Breast epithelium (tissue), 4 donors: Measurements from ENCODE around the gene IGF2BP2. TPM values are rescaled to one million over a fixed set of nuclear protein-coding genes. Genes with fewer than 3 reads are reported as not detected.
A peak's percentile ranks its signal among the peaks of the same experiment; 100 is the strongest.

ENCODE experiments used
- DNase-seq, 2 donors: peaks; one replicate each; pipeline ENCODE4 v3.0.0-alpha.2; 2019; ENCODE audit warnings: low spot score in 2 of 2
- H3K27ac ChIP-seq, 2 donors: fragments of 200-600 bp; sonication (generic) in 1 of 2; one replicate each; pipeline ENCODE4 v1.5.1; 2016 to 2019; ENCODE audit warnings: mild to moderate bottlenecking in 1 of 2
- H3K27me3 ChIP-seq, 2 donors: fragments of 200-600 bp; sonication (generic) in 1 of 2; one replicate each; pipeline versions ENCODE4 v1.5.1 to v1.6.0; 2017 to 2019; ENCODE audit warnings: control low read depth in 1 of 2, mild to moderate bottlenecking in 1 of 2
- H3K36me3 ChIP-seq: fragments of 200-600 bp; one replicate; pipeline ENCODE4 v1.5.1; 2019
- H3K4me1 ChIP-seq, 2 donors: fragments of 200-600 bp; sonication (generic); one replicate each; pipeline ENCODE4 v1.5.1; 2016 to 2019; ENCODE audit warnings: control low read depth in 1 of 2
- H3K4me3 ChIP-seq, 3 donors: fragments of 200-600 bp; sonication (generic); 1 replicate in 2 of 3; 2 replicates in 1 of 3; pipeline ENCODE4 v1.5.1; 2016 to 2019; ENCODE audit warnings: mild to moderate bottlenecking in 3 of 3, moderate library complexity in 2 of 3
- H3K9me3 ChIP-seq, 2 donors: fragments of 200-600 bp; sonication (generic) in 1 of 2; one replicate each; pipeline ENCODE4 v1.5.1; 2016 to 2019; ENCODE audit warnings: control low read depth in 1 of 2
- POLR2A ChIP-seq: fragments of 450-650 bp; IDR thresholded peaks from one replicate; pipeline ENCODE4 v1.6.1; 2016; ENCODE audit warnings: antibody characterized with exemption, mild to moderate bottlenecking, moderate library complexity
- POLR2AphosphoS5 ChIP-seq, 3 donors: sonication (generic); formaldehyde crosslinking; IDR thresholded peaks; one replicate each; pipeline ENCODE4 v1.6.1; 2017; ENCODE audit warnings: antibody characterized with exemption in 3 of 3
- intact Hi-C: fragments of 100-400 bp; cut with DNase I; formaldehyde crosslinking; loops from one replicate; pipeline ENCODE4 v1.15.1; 2023; ENCODE audit warnings: low total_unique reads
- total RNA-seq, 3 donors: library from RNA; depleted of rRNA; stranded (reverse); fragments of >200 nt; gene quantifications; one replicate each; pipeline ENCODE4 v1.1.0, GENCODE V29; 2016
- TF ChIP-seq, protein P1 (sequence below), 3 donors: fragments of 450-650 bp; IDR thresholded peaks; one replicate each; pipeline ENCODE4 v1.5.1; 2016 to 2017; ENCODE audit warnings: antibody characterized with exemption in 3 of 3, mild to moderate bottlenecking in 3 of 3, moderate library complexity in 3 of 3

Gene IGF2BP2
- 10 to 100 TPM in 2 of 3 donors, 1 to 10 TPM in 1; 4.9 to 27.5 (median 23.8) TPM for total RNA-seq

DNA sequence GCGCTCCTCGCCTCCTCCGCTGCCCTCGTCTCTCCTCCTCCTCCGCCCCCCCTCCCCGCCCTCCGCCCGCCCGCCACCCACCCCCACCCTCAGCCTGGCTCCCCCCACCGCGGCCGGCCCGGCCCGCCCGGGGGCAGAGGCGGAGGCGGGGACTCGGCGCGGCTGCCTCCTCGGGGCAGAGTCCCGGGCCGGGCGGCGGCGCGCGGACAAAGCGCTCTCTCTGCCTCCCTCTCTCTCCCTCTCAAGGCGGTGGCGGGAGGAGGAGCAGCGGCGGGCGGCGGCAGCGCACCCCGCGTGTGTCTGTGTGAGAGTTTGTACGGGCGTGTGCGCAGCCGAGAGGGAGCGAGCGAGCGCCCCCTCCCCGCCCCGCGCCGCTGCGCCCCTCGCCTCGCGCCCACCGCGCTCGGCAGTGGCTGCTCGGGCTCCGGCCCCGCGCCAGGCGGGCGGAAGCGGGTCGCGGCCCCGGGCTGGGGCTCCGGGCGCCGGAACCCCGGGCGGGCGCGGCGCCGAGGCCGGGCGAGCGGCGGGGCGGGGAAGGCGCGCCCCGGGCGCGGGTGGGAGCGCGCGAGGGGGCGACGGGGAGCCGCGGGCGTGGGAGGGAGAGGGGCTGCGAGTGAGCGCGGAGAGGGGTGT is at the start of gene IGF2BP2:
Gene IGF2BP2, minus strand, starts transcription at position 37 of the 633 bp plus-strand sequence. CDS start 82 bp downstream, outside the sequence.
- intact Hi-C loops: no loop called here
- Histone ChIP-seq H3K27ac (peak within 1 kb of the TSS; percentile 77 to 90), H3K27me3 (peaks cover 0 to 50% of the 10 kb centered on the region in 2 donors), H3K9me3 (no peaks in the 10 kb centered on the region), H3K4me3 (peak within 1 kb of the TSS; percentile 62 to 80 (median 68)), H3K4me1 (peaks cover 0 to 2% of the 10 kb centered on the region in 2 donors), H3K36me3 (no peaks in the 10 kb centered on the region)
- peak in 1 of 2 donors; percentile 54 for DNase-seq
- TF ChIP-seq, protein P1, sequence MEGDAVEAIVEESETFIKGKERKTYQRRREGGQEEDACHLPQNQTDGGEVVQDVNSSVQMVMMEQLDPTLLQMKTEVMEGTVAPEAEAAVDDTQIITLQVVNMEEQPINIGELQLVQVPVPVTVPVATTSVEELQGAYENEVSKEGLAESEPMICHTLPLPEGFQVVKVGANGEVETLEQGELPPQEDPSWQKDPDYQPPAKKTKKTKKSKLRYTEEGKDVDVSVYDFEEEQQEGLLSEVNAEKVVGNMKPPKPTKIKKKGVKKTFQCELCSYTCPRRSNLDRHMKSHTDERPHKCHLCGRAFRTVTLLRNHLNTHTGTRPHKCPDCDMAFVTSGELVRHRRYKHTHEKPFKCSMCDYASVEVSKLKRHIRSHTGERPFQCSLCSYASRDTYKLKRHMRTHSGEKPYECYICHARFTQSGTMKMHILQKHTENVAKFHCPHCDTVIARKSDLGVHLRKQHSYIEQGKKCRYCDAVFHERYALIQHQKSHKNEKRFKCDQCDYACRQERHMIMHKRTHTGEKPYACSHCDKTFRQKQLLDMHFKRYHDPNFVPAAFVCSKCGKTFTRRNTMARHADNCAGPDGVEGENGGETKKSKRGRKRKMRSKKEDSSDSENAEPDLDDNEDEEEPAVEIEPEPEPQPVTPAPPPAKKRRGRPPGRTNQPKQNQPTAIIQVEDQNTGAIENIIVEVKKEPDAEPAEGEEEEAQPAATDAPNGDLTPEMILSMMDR (IDR thresholded peaks at IDR 0.05): no peak
- peak in 1 of 3 donors; percentile 5 for TF ChIP-seq POLR2AphosphoS5 (IDR thresholded peaks at IDR 0.05)

DNA sequence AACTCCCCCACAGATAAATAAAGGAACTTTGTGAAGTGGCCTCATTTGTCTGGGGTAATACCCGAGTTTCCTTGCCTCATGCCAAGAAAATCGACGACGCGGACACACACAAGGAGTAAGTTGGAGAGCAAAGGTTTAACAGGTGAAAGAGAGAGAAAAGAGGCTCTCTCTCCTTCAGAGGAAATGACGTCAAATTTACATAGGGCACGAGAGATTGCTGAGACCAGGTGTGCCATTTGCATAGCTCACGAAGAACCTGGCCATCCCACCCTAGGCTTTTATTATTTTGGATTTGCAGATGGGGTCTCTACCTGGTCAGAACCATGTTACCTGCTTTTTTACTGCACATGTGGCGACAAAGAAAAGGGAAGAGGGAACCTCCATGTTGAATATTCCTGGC is 49.3 kb upstream of the IGF2BP2 start:
- intact Hi-C loops: no loop called here
- Histone ChIP-seq H3K36me3 (no peaks in the 10 kb centered on the region), H3K4me3 (no peak overlapping the region), H3K27me3 (no peaks in the 10 kb centered on the region), H3K9me3 (no peaks in the 10 kb centered on the region), H3K4me1 (no peaks in the 10 kb centered on the region), H3K27ac (no peak overlapping the region)
- DNase-seq: no peak
- TF ChIP-seq POLR2AphosphoS5 (IDR thresholded peaks at IDR 0.05) (no peak), POLR2A (no peak)
- TF ChIP-seq, protein P1 (IDR thresholded peaks at IDR 0.05): no peak

DNA sequence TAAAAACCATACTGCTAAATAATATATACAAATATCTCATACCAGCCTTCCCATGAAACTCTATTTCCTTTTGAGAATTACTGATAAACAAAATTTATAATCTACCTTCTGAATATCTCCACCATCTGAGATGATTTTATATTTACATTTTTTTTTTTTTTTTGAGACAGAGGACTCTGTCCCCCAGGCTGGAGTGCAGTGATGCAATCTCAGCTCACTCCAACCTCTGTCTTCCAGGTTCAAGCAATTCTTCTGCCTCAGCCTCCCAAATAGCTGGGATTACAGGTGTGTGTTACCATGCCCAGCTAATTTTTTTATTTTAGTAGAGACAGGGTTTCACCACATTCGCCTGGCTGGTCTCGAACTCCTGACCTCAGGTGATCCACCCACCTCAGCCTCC is 42.8 kb upstream of the IGF2BP2 start:
- intact Hi-C loops: no loop called here

DNA sequence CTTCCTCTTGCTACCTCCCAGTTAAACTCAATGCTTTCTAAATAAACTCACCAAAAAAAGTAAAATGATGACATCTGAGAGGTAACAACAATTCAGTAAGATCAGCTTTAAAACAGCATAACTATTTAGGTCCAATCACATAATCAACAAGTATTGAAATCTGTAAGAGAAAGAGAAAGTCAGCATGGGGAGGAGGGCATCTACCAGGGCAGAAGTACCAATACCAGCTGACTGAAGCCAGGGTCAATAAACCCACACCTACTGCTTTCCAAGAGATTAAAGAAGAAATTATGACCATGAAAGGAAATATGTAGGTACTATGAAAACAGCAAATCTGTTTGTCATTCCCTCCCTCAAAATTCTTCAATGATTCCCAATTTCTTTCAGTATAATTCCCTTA is 42.2 kb upstream of the IGF2BP2 start:
- H3K27ac ChIP-seq: no peak overlapping the region
- no peaks in the 10 kb centered on the region for H3K27me3 ChIP-seq
- intact Hi-C loops: no loop called here
- DNase-seq: no peak
- H3K9me3 ChIP-seq: no peaks in the 10 kb centered on the region
- H3K36me3 ChIP-seq: no peaks in the 10 kb centered on the region
- no peak overlapping the region for H3K4me3 ChIP-seq
- TF ChIP-seq POLR2A: no peak
- TF ChIP-seq, protein P1 (IDR thresholded peaks at IDR 0.05): no peak
- TF ChIP-seq POLR2AphosphoS5 (IDR thresholded peaks at IDR 0.05): no peak
- no peaks in the 10 kb centered on the region for H3K4me1 ChIP-seq

More for the DNA sequence above, 42.8 kb upstream of the IGF2BP2 start:
- Histone ChIP-seq H3K9me3 (no peaks in the 10 kb centered on the region), H3K4me3 (no peak overlapping the region), H3K36me3 (no peaks in the 10 kb centered on the region), H3K27ac (no peak overlapping the region), H3K4me1 (no peaks in the 10 kb centered on the region), H3K27me3 (no peaks in the 10 kb centered on the region)
- TF ChIP-seq, protein P1 (IDR thresholded peaks at IDR 0.05): no peak
- TF ChIP-seq POLR2A: no peak
- no peak for TF ChIP-seq POLR2AphosphoS5 (IDR thresholded peaks at IDR 0.05)
- no peak for DNase-seq

DNA sequence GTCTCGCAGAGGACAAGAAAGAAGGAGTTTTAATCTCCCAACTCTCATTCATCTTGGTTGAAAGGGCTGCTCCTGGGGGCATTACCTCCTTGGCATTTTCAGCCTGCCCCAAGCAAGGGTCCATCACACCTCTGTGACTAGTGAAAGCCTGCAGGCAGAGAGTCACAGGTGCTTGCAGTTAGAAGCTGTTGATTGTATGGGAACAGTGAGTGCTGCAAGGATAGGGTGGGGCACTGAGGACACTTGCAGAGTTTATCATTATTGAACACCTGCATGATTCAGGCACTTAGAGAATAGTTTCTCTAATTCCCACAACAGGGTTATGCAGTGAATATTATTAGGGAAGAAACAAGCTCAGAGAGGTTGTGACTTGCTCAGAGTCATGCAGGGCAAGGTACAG is 41.7 kb upstream of the IGF2BP2 start:
- Histone ChIP-seq H3K36me3 (no peaks in the 10 kb centered on the region), H3K9me3 (no peaks in the 10 kb centered on the region), H3K27ac (no peak overlapping the region), H3K4me3 (no peak overlapping the region), H3K27me3 (no peaks in the 10 kb centered on the region), H3K4me1 (no peaks in the 10 kb centered on the region)
- DNase-seq: no peak
- TF ChIP-seq, protein P1 (IDR thresholded peaks at IDR 0.05): no peak
- TF ChIP-seq POLR2AphosphoS5 (IDR thresholded peaks at IDR 0.05) (no peak), POLR2A (no peak)
- intact Hi-C loops: no loop called here
